ENCODE results near the gene MYG1.

Gene MYG1

GRCh38 chr12:53299454-53300180, at the start of gene MYG1:
MYG1 (plus strand) TSS chr12:53299695; CDS start chr12:53299738, 43 bp downstream.
- peak; percentile 87 for DNase-seq (ENCODE audit: low spot score)

GRCh38 chr12:53251477-53252348, 47.8 kb upstream of the MYG1 start:
- peak; percentile 91 for DNase-seq (ENCODE audit: low spot score)

GRCh38 chr12:53252349-53252916, 47.1 kb upstream of the MYG1 start:
- DNase-seq (ENCODE audit: low spot score): peak; percentile 51

GRCh38 chr12:53253298-53253697, 46.2 kb upstream of the MYG1 start:
- no peak for DNase-seq (ENCODE audit: low spot score)

- no peak for DNase-seq (ENCODE audit: low spot score)
These were observed 44.5 kb upstream of the MYG1 start for GRCh38 chr12:53254816-53255545.

GRCh38 chr12:53255996-53256395, 43.5 kb upstream of the MYG1 start:
- DNase-seq (ENCODE audit: low spot score): no peak

GRCh38 chr12:53258541-53259539, 40.7 kb upstream of the MYG1 start:
- DNase-seq (ENCODE audit: low spot score): no peak

- DNase-seq (ENCODE audit: low spot score): no peak
These were observed 39.6 kb upstream of the MYG1 start for GRCh38 chr12:53259891-53260290.

- DNase-seq (ENCODE audit: low spot score): no peak
These were observed 33.7 kb upstream of the MYG1 start for GRCh38 chr12:53265783-53266182.

GRCh38 chr12:53267306-53267998, 32.0 kb upstream of the MYG1 start:
- no peak for DNase-seq (ENCODE audit: low spot score)

- peak; percentile 89 for DNase-seq (ENCODE audit: low spot score)
These were observed 31.4 kb upstream of the MYG1 start, which contains the start of gene ESPL1 for GRCh38 chr12:53267999-53268629. ESPL1 (plus strand) TSS chr12:53268299; CDS start chr12:53268767, 468 bp downstream.

GRCh38 chr12:53268630-53269562, 30.6 kb upstream of the MYG1 start:
- no peak for DNase-seq (ENCODE audit: low spot score)

GRCh38 chr12:53274445-53274844, 25.1 kb upstream of the MYG1 start:
- DNase-seq (ENCODE audit: low spot score): no peak

GRCh38 chr12:53276511-53276910, 23.0 kb upstream of the MYG1 start:
- DNase-seq (ENCODE audit: low spot score): no peak

- DNase-seq (ENCODE audit: low spot score): no peak
These were observed 21.5 kb upstream of the MYG1 start for GRCh38 chr12:53277981-53278380.

- peak; percentile 28 for DNase-seq (ENCODE audit: low spot score)
These were observed 20.1 kb upstream of the MYG1 start for GRCh38 chr12:53279283-53279869.

GRCh38 chr12:53279888-53280498, 19.5 kb upstream of the MYG1 start:
- DNase-seq (ENCODE audit: low spot score): no peak

GRCh38 chr12:53286448-53286847, 13.0 kb upstream of the MYG1 start:
- no peak for DNase-seq (ENCODE audit: low spot score)
